Measurements from ENCODE around the gene TP53TG5.

TP53TG5 gene

DNA sequence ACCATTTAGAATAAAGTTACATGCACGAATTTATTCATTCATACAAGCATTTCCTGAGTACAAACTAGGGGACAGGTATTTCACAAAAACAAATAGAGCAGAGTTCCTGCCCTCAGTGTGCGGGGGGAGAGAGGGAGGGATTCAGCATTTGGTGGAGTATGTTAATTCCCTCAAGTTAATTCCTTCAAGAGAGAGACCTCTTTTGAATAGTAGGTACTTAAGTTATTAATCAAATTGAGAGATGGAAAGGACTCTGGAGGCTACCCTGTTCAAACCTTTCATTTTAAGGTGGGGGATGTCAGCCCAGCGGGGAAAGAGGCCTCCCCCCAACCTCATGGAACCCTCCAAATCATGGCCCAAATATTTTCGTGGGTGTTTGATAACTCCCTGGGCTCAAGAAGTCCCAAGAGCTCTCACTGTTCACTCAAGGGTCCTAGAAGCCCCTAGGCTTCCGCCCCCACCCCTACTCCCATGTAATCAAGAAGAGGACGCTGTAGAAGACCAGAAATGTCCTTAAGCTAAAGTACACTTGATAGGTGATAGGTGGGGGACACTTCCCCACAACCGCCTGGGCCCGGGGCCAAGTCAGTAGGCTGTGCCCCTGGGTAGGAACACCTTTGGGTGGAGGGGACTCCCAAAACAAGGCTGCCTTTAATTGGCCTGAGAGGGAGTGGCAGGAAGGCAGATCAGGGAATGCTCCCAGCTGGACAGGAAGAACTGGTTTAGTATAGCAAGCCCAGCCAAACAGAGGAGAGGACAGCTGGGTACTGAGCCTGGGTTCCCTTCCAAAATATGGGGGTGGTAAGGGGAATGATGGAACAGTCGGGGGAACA is 32.8 kb downstream of the TP53TG5 start:
- DNase-seq (ENCODE audit: low read depth in 2 of 2), result no peak

DNA sequence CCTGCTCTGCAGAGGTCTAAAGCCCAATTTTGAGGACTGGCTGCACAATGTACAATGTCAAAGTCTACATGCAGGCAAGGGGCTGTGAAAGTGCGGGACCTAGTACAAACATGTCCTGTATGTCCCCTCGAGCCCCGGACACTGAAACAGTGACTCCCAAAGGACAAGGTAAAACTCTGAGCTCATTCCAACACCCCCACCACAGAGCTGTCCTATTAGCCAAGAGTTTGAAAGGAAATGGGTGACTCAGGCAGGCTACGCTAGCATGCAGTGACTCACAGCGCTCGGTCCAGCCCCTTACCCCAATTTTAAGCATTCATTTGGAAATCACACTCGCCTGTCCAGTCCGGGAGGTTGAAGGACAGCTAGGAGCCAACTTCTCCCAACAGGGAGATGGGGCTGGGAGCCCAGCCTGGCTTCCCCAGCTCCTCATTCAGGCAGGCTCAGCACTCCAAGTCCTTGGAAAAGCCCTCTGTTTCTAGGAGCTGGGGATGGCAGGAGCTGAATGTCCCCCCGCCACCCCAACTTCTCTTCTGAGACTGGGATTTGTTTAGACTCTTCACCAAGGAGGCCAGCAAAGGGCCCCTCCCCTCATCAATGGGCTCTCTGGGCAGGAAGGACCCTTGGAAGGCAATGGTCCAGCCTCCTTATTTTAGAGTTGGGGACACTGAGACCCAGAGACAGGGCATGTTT is 33.8 kb downstream of the TP53TG5 start:
- no peak for DNase-seq (ENCODE audit: low read depth in 2 of 2)

DNA sequence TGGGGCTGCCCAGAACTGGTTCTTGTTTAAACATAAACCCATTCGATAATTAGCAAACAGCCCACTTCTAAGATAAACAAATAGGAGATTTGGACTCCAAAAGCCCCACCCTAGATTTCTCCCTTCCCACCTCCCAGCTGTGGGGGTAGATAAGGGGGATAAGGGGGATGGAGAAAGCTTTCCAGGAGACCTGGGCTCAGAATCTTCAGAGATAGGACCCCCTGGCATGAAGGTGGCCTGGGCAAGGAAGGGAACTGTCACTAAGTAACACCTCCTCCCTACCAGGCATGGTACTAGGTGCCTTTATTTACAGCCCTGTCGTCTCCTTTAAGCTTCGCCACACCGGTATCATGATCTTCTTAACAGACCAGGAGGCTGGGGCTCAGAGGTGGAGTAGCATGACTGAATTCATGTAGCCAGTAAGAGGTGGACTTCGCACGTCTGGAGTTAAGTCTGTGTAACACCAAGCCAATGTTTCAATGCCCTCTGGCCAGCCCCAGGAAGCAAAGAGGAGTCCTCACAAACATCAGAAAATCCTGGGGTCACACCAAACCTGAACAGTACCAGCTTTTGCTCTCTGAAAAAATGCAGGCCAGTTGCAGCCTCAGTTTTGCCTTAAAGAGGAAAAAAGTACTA is 34.5 kb downstream of the TP53TG5 start:
- DNase-seq (ENCODE audit: low read depth in 2 of 2), result no peak

DNA sequence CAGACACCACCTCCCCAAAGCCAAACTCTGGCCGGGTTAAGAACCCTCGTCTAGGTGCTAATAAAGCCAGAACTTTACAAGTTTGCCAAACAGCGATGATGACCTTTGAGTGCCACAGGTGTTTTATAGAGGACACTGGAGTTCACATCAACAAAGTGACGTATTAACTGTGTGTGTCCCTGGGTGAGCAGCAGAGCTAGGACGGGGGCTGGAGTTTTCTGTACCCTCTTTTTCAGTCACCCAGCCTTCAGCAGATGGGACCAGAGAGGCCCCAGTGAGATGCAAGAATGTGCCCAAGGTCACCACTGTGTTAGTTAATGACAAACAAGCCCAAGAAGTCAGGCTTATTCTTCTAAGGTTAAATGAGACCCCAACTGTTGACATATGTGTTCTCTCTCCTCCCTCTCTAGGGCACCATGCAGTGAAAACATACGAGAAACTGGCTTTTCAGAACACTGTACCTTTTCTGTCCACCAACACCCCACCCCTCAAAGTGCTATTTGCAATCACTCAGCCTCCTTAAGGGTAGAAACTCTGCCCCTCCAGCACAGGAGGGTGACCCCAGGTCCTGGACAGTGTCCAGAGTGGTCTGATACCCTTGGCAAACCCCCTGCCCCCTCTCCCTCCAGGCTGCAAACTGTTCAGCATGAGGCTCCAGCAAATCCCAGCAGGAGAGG is 35.1 kb downstream of the TP53TG5 start:
- DNase-seq (ENCODE audit: low read depth in 2 of 2), result no peak

DNA sequence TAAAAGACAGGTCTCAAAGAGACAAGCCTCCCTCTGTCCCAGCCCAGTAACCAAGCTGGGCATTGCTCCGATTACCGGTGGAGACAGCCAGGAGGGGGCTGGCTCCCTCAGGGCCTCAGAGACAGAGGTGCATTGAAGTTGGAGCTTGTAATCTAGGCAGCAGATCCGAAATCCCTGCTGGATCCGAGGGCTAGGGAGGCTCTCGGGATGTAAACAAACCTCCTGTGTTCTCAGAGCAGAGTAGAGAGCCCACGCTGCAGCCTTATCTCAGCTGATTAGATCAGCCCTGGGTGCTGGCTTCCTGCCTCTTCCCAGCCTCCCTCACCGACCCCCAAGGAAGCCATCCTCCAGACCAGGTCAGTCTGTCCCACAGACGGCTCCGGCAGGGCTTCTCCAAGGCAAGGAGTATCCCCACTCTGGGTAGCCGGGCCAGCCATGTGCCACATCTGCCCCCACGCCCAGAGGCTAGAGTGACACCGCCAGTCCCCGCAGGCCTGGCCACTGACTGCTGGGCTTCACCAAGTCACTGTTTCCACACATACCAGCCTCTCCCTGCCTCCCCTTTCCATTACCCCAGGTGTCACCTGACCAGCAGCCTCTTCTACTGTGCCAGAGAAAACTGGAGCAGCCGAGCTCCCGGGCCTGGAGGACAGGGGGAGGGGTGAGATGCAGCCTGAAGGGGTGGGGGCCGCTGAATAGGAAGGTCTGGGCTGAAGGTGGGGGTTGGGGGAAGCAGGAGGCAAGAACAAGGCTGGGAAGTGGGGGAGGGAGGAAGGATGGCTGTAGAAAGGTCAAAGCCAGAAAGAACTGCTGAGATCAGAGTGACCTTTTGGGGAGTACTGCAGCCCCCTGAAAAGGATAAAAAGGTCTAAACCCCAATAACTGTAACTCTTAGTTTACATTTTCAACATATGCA is 35.9 kb downstream of the TP53TG5 start:
- no peak for DNase-seq (ENCODE audit: low read depth in 2 of 2)

DNA sequence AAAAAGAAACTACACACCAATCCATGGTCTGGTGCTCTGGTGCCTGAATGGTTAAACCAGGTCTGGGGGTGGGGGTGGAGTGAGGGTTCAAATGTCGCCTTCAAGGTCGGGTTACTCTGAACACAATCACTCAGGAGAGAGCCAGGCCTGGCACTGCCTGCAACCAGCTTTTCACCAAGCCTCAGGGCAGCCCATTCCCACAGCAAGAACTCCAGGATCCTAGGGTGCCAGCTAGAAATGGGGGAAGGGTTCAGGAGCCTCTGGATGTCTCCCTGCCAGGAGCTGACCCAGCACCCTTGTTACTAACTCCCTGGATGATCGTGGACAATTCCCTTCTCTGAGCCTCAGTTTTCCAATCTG is 36.6 kb downstream of the TP53TG5 start:
- DNase-seq (ENCODE audit: low read depth in 2 of 2), result no peak

DNA sequence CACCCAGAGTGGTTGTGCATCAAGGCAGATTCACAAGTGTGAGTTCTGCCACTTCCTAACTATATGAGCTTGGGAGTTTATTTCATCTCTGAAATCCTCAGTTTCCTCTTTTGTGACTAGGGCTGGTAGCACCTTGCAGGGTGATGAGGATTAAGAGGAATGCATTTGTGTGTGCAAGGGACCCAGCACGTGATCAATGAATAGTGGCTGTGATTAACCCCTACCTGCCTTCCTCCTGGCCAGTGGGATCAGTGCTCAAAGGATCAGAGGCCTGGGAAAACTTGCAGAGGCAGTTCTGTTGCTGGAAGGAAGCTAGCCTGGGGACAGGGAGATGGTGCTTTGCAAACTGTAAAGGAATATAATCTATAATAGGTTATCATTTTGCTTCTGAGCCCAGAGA is 37.2 kb downstream of the TP53TG5 start:
- no peak for DNase-seq (ENCODE audit: low read depth in 2 of 2)

DNA sequence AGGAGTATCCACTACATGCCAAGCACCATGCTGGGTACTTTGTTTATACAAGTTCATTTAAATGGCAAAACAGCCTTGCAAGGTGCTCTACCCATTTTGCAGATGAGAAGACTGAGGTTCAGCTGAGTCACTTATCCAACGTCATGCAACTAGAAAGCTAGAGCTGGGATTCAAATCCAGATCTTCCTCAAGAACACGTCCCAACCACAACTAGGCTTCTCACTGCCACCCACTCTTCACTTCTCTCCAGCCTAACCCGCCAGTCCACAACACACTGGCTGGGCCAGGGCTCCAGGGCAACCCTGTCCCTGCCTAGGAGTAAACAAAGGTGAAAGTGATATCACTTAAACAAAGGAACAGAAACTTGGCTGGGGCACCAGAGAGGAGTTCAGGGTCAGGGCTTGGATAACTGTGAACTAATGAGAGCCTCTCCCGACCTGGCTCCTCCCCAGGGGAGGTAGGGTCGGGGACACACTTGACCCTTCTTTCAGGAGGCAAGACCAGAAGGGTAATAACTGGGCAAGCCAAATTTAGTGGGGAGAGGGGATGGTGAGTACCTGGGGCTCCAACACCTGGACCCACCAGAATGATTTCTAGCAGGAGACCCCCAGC is 37.8 kb downstream of the TP53TG5 start:
- no peak for DNase-seq (ENCODE audit: low read depth in 2 of 2)

DNA sequence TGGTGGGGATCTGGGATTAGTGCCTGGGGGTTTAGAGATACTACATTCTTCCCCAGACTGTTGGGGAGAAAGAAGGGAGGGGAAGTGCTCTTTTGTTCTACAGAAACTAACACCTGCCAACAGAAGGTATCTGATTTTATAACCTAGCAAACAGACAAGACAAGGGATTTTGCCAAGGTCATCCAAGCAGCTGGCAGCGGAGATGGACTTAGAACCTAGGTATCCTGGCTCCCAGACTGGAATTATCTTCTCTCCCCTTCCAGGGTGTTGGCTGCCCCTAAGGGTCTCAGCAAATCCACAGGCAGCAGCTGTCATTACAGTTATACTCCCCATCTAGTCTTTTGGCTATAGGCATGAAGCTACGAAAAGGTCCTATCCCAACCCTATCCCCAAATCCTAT is 38.3 kb downstream of the TP53TG5 start:
- DNase-seq (ENCODE audit: low read depth in 2 of 2), result no peak

DNA sequence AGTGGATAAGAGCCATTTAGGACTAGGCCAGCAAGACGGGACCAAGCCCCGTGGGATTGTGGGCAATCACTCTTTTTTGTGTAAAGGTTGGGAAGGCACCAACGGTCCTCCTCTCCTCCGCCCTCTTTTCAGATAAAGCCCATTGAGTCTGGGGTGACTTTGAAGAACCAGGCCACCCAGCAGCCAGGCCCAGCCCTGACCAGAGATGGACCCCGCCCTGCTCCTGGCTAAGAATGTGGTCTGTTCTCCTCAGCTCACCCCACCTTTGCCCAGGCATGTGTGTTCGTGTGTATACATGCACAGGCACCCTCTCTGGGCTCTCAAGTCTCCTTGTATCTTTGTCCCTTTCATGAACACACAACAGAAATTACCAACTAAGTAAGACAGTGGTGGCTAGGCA is 39.0 kb downstream of the TP53TG5 start:
- no peak for DNase-seq (ENCODE audit: low read depth in 2 of 2)

DNA sequence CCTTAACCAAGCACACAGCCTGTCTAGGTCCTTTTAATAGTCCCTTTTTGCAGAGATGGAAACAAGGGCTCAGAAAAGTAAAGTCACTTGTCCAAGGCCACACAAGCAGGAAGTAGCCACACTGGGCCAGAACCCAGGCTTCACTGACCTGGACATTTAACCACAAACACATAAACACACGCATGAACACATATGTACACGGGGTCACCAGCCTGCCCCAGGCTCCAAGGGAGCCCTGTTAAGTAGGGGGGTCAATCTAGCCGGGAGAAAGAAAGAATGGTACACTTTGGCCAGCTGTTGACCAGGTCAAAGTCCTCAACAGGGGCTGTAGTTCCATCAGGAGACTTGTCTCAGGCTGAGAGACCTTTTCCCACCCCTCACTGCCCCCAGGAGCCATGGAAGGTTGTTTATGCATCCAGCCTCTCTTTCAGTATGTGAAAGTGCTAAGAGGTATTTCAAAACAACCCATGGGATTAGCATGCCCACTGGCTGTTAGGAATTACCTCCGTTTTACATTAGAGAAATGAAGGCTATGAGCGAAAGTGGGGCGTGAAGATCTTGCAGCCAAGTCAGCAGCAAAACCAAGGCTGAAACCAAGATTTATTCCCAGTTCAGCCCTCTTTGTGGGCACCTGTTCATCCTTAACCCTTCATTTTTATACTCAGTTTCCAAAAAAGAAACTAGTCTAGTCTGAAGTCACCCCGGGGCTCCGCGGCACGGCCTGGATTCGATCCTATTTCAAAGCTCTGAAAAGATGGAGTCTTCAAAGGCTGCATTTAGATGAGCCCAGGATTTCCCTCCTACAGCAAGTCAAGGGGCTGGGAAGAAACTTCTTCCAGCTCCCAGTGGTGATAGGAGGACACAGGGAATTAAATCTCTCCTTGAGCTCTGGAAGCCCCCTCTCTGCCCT is 39.7 kb downstream of the TP53TG5 start:
- DNase-seq (ENCODE audit: low read depth in 2 of 2), result no peak

DNA sequence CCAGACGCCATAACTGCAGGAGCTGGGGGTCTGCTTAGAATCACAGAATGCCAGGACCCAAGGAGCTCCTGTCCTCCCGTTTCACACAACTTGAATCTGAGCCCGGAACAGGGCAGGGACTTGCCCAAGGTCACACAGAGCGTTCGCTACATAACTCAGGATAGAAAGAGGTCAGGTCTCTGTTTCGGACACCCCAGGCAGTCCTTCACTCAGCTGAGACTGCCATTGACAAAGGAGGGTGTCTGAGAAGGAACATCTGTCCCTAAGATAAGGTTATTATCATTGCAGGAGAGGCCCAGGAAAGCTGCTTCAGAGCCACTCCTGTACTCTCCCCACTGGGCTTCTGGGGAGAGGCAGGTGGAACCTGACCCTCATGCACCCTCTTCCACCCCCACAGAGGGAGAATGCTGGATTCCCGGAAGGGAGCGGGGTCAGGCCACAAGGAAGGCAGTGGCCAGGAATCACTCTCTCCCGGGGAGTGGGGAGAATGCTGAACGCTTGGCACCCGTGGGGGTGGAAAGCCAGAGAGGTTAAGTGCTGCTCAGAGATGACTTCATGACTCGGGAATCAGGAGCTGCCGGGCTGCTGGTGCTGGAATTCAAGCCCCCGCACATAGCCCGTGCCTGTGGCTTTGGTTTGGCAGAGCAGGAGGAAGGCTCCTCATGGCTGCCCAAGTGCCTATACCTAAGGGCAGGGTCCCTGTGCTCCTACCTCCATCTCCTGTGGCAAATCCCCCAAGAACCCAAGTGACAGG is 40.6 kb downstream of the TP53TG5 start:
- no peak for DNase-seq (ENCODE audit: low read depth in 2 of 2)

DNA sequence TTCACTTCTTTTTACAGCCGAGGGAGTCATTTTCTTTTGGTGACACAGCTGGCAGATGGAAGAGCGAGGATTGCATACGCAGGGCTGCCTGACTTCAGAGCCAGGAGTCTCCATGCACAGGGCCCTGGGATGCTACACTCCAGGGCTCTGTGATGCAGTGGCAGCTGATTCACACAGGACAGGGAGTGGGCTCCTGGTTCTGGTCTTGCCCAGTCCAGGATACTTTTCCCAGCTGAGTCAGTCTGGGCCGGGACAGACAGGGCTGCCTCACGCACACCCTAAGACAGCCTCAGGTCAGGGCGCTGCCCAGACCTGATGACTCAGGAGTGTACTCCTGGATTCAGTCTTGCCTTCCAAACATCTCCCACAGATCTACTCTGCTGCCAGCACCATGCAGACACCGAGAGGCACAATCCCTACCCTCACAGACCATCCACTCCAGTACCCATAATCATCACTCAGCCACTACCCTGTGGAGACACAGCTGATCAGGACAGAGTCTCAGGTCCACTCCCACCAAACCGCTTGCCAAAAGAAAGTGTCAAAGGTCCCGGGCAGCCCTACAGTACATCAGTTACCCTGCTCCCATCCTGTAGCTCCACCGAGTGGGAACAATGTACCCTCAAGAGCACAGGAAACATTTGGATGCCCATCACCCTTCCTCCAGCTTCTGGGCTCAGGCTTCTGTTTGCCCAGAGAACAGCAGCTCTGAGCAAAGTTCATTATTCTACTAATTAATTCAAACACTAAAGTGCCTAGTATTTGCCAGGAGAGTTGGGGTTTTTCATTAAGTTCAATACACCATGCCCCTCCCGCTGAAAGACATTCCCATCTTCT is 41.4 kb downstream of the TP53TG5 start:
- no peak for DNase-seq (ENCODE audit: low read depth in 2 of 2)

DNA sequence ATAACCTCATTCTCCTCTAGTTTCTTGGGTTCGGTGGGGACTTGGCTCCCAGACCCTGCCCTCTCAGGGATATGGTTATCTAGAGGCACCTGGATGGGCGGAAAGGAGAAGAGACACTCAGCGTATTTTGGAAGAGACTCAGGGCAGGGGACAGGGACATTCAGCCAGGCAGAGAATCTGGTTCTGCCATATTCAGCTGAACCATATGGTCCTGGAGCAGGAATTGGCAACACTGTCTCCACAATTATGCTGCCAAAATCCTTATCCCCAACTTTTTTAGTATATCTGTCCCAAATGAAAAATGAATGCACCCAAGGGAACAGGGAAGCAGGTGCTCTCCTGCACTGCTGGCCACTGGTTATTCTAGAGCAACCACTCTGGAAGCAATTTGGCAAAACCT is 47.6 kb downstream of the TP53TG5 start:
- DNase-seq (ENCODE audit: low read depth in 2 of 2), result no peak

DNA sequence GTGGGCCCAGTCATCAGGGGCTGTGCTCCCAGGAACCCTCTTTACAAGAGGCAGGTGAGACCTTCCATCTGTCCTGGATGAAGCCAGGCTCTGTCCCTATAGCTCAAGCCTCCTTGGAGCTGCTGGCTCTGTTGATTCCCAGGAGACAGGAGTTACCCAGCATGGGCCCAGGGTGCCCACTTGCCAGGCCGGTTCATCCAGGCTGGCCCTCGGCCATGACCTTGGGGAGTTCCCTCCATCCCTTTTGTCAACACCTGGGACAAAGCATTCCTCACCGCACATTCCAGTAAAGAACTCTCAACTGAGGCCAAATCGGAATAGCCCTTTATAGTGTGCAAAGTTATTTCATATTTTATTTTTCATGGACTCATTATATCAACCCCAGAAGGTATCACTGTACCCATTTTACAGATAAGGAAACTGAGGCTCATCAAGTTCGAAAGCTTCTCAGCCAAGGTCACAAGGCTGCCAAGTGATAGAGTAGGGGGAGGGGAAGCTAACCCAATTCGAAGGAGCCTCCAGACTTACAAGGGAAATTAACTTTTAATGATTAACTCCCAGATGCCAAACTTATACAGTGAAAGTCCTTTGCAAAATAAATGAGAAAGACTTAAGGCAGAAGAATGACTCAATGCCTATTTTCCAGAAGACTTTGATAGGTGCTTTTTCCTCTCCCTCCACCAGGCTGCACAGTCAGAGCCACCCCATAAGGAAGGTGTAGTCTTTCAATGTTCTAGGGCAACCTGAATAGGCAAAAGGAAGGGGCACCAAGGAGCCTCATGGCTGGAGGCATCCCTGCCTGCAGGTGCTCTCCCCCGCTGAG is 48.4 kb downstream of the TP53TG5 start:
- no peak for DNase-seq (ENCODE audit: low read depth in 2 of 2)

DNA sequence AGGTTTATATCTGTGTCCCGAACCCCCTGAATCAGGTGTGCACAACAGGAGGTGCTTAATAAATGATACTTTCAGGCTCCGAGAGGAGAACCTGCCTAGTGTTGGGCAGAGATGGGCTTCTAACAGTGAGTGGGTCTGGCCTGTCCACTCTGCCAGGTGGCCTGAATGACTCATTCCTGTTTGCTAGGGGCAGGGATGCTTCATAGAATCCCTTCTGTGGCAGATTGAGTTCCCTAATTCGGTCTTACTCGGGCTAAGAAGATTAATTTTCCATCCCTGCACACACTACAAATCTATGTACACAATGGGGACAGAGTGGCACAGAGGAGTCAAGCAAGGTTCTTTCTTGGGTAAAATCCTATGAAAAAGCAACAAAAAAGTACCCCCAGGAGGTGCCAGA is 49.7 kb downstream of the TP53TG5 start:
- DNase-seq (ENCODE audit: low read depth in 2 of 2), result no peak

DNA sequence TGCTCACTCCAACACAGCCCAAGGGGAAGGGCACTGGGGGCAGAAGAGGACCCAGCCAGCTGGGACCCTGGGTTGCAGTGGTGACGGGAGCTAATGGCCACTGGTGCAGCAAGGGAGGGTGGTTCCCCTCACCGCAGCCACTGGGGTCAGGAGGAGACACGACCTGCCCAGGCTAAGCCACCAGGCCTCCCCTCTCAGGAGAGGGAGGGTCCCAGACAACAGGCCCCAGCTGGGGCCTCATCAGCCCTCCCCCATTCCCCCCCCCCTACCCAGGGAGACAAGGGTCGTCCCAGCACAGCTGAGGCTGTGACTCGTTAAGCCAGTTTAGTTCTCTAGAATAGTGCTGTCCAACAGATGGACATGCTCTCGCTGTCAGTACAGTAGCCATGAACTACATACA is 52.8 kb downstream of the TP53TG5 start:
- DNase-seq (ENCODE audit: low read depth in 2 of 2), result no peak
